Right lobe of liver (tissue), 6 donors: ENCODE measurements around the gene GNB3. TPM values are rescaled to one million over a fixed set of nuclear protein-coding genes. Genes with fewer than 3 reads are reported as not detected.

ENCODE experiments used
- ATAC-seq, 4 donors: fragments of 200-7000 bp; cut with Tn5 transposase; one replicate each; pipeline ENCODE4 v1.9.1; 2020; ENCODE audit warnings: mild to moderate bottlenecking in 4 of 4, moderate library complexity in 4 of 4
- DNase-seq, 3 donors: peaks; one replicate each; pipeline ENCODE4 v3.0.0-alpha.2; 2020
- H3K27ac ChIP-seq, 3 donors: fragments of 200-600 bp; one replicate each; pipeline ENCODE4 v1.8.0; 2022
- H3K27me3 ChIP-seq, 2 donors: fragments of 200-600 bp; one replicate each; pipeline ENCODE4 v1.8.0; 2022
- H3K36me3 ChIP-seq, 4 donors: fragments of 200-600 bp; sonication (generic) in 1 of 4; one replicate each; pipeline versions ENCODE4 v1.5.1 to v1.8.0; 2017 to 2022; ENCODE audit warnings: control low read depth in 1 of 4
- H3K4me1 ChIP-seq, 4 donors: fragments of 200-600 bp; sonication (generic) in 1 of 4; one replicate each; pipeline versions ENCODE4 v1.5.1 to v1.8.0; 2017 to 2022; ENCODE audit warnings: control low read depth in 1 of 4
- H3K4me3 ChIP-seq, 3 donors: fragments of 200-600 bp; one replicate each; pipeline ENCODE4 v1.8.0; 2022
- H3K9me3 ChIP-seq, 4 donors: fragments of 200-600 bp; sonication (generic) in 1 of 4; one replicate each; pipeline versions ENCODE4 v1.5.1 to v1.8.0; 2017 to 2022; ENCODE audit warnings: control low read depth in 1 of 4
- CTCF ChIP-seq, 4 donors: fragments of 200-600 bp in 3 of 4; fragments of 450-650 bp in 1 of 4; IDR thresholded peaks; one replicate each; pipeline versions ENCODE4 v1.5.1 to v1.8.0; 2016 to 2022; ENCODE audit warnings: antibody characterized with exemption in 4 of 4, mild to moderate bottlenecking in 2 of 4
- POLR2A ChIP-seq: fragments of 450-650 bp; IDR thresholded peaks from one replicate; pipeline ENCODE4 v1.6.1; 2017; ENCODE audit warnings: antibody characterized with exemption, mild to moderate bottlenecking
- WGBS: methylation state at CpG from one replicate; pipeline ENCODE4 v1.1.6; 2018; ENCODE audit warnings: low coverage, low lambda C conversion rate; ENCODE audit not compliant: insufficient coverage; ENCODE audit errors: missing lambda C conversion rate; 5-methylcytosine and 5-hydroxymethylcytosine counted together
- intact Hi-C, 2 donors: fragments of 100-400 bp; cut with DNase I; formaldehyde crosslinking; loops; one replicate each; pipeline versions ENCODE4 v1.11.2 to v1.14.1; 2022
- total RNA-seq, 6 experiments: library from RNA; depleted of rRNA in 2 of 6; stranded (reverse); fragments of >200 nt in 2 of 6; fragmentation: NEBNext Ultra II Directional in 3 of 6; extraction: Animal tissue kit (Norgen Biotek cat#: 25700) in 3 of 6; gene quantifications; one replicate each; pipeline versions ENCODE4 v1.1.0 to v1.2.4, GENCODE V29; 2016 to 2023
- donor health status: DM: no; HTN: yes; CAD: no.
- donor health status: DM: no; HTN: no; CAD: no.
- donor health status: DM: no; HTN: no; CAD: no.
- donor health status: DM: no; HTN: yes; CAD: no.
- donor health status: DM: no; HTN: yes; CAD: no.

The GNB3 gene
- total RNA-seq, 6 experiments from 2014 or later, result 0.17 to 0.51 (median 0.43) TPM; not detected in 2

- intact Hi-C loops, result no loop called here
- TF ChIP-seq POLR2A, result no peak
- no peak for TF ChIP-seq CTCF (IDR thresholded peaks at IDR 0.05)
- peak overlapping the region in 1 of 3 donors; percentile 44 for H3K27ac ChIP-seq
- peak overlapping the region in 1 of 3 donors; percentile 13 for H3K4me3 ChIP-seq
- H3K27me3 ChIP-seq, result no peaks in the 10 kb centered on the region
- WGBS, result 75% methylated on average over 5 of the region's 5 CpGs
- peaks cover 0 to 5% (median 0%) of the 10 kb centered on the region in 4 donors for H3K4me1 ChIP-seq
- H3K36me3 ChIP-seq, result no peaks in the 10 kb centered on the region
- no peaks in the 10 kb centered on the region for H3K9me3 ChIP-seq
- ATAC-seq (no peak), DNase-seq (no peak)
Observed at GRCh38 chr12:6818645-6819044, 22.1 kb upstream of the GNB3 start.

- 76% methylated on average over 7 of the region's 13 CpGs for WGBS
- no peaks in the 10 kb centered on the region for H3K9me3 ChIP-seq
- TF ChIP-seq CTCF (IDR thresholded peaks at IDR 0.05) (no peak), POLR2A (no peak)
- H3K27me3 ChIP-seq, result no peaks in the 10 kb centered on the region
- H3K27ac ChIP-seq, result peak overlapping the region in 1 of 3 donors; percentile 5
- H3K4me3 ChIP-seq, result no peak overlapping the region
- H3K36me3 ChIP-seq, result no peaks in the 10 kb centered on the region
- intact Hi-C loops, result no loop called here
- peaks cover 0 to 5% (median 0%) of the 10 kb centered on the region in 4 donors for H3K4me1 ChIP-seq
- ATAC-seq, result no peak
- no peak for DNase-seq
Observed at GRCh38 chr12:6819106-6820030, 21.4 kb upstream of the GNB3 start.

GRCh38 chr12:6820166-6820565 is 20.6 kb upstream of the GNB3 start:
- ATAC-seq (peak in 1 of 4 donors; percentile 14), DNase-seq (no peak)
- Histone ChIP-seq H3K4me1 (peaks cover 0 to 5% (median 0%) of the 10 kb centered on the region in 4 donors), H3K27me3 (no peaks in the 10 kb centered on the region), H3K36me3 (no peaks in the 10 kb centered on the region), H3K4me3 (no peak overlapping the region), H3K9me3 (no peaks in the 10 kb centered on the region), H3K27ac (peak overlapping the region in 1 of 3 donors; percentile 5)
- 60% methylated on average over 1 of the region's 5 CpGs for WGBS
- intact Hi-C loops, result no loop called here
- TF ChIP-seq CTCF (IDR thresholded peaks at IDR 0.05) (no peak), POLR2A (no peak)

- TF ChIP-seq POLR2A, result no peak
- TF ChIP-seq CTCF (IDR thresholded peaks at IDR 0.05), result no peak
- WGBS, result 2% methylated on average over 23 of the region's 28 CpGs
- no peaks in the 10 kb centered on the region for H3K27me3 ChIP-seq
- DNase-seq (peak in 1 of 3 donors; percentile 55), ATAC-seq (peak; percentile 33 to 54 (median 42))
- peak within 1 kb of the TSS in 2 of 3 donors; percentile 6 to 18 for H3K27ac ChIP-seq
- peak within 1 kb of the TSS; percentile 19 to 29 (median 20) for H3K4me3 ChIP-seq
- H3K36me3 ChIP-seq, result no peaks in the 10 kb centered on the region
- intact Hi-C loops, result no loop called here
- no peaks in the 10 kb centered on the region for H3K9me3 ChIP-seq
- H3K4me1 ChIP-seq, result peaks cover 0 to 5% (median 0%) of the 10 kb centered on the region in 4 donors
Observed at GRCh38 chr12:6821591-6822425, 18.9 kb upstream of the GNB3 start, which contains the start of gene GPR162. Gene GPR162, plus strand, starts transcription at chr12:6821821. Its CDS starts 2,078 bp downstream, at chr12:6823899.
